ENCODE measurements around the gene PDE6C. TPM values are rescaled to one million over a fixed set of nuclear protein-coding genes. Genes with fewer than 3 reads are reported as not detected.
A peak's percentile ranks its signal among the peaks of the same experiment; 100 is the strongest.

The PDE6C gene
- total RNA-seq, 1 donor from 2014 or later = not detected

DNA sequence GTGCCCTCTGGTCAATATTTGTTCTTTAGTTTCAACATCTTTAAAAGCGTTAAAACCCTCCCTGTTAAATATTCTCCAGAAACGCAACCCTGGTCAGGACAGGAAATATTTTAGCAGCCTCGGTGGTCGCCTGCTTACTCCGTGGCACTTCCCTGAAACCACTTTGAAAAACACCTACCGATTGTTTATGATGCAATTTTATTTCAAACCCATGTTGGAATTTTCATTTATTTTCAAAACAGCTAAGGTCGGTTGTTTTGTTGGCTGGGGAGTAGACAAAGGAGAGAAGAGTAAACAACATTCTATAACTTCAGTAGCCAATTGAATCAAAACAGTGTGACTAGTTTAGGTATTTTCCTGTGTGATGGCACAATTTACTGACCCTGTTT is 10.6 kb upstream of the PDE6C start:
- Histone ChIP-seq H3K4me3 (ENCODE audit: insufficient read depth, low read depth, low read length) (no peak overlapping the region), H3K4me2 (ENCODE audit: low read length) (peak overlapping the region; percentile 77), H3K27ac (ENCODE audit: low read depth, low read length) (no peak overlapping the region), H3K4me1 (ENCODE audit: insufficient read depth, low read length) (peaks cover 5% of the 10 kb centered on the region), H3K27me3 (ENCODE audit: insufficient read depth, low read length) (peaks cover 40% of the 10 kb centered on the region), H3K9ac (ENCODE audit: low read length) (no peak overlapping the region), H3K9me3 (ENCODE audit: insufficient read depth, low read depth, low read length) (no peaks in the 10 kb centered on the region), H3K36me3 (ENCODE audit: insufficient read depth, low read length) (no peaks in the 10 kb centered on the region), H2AFZ (ENCODE audit: low read depth, low read length) (no peak overlapping the region), H3K79me2 (ENCODE audit: insufficient read depth, low read length) (no peaks in the 10 kb centered on the region), H4K20me1 (ENCODE audit: insufficient read depth, low read length) (no peaks in the 10 kb centered on the region)
- DNase-seq (ENCODE audit: low read depth) (no peak), FAIRE-seq (peak; percentile 17)
- Mint-ChIP-seq H3K27ac (ENCODE audit: unreplicated experiment) (no peak overlapping the region), H3K27me3 (ENCODE audit: low read depth, unreplicated experiment) (peaks cover 63% of the 10 kb centered on the region), H3K9me3 (ENCODE audit: unreplicated experiment) (peaks cover 4% of the 10 kb centered on the region), H3K4me3 (ENCODE audit: unreplicated experiment) (peak overlapping the region; percentile 40), H3K4me1 (ENCODE audit: low read depth, unreplicated experiment) (no peaks in the 10 kb centered on the region), H3K36me3 (ENCODE audit: low read depth, unreplicated experiment) (no peaks in the 10 kb centered on the region)
- TF ChIP-seq EZH2 (IDR thresholded peaks at IDR 0.05; ENCODE audit: insufficient read depth, low read length) = no peak

- Histone ChIP-seq H3K4me2 (ENCODE audit: low read length) (no peak overlapping the region), H3K27ac (ENCODE audit: low read depth, low read length) (no peak overlapping the region), H3K4me1 (ENCODE audit: insufficient read depth, low read length) (peaks cover 5% of the 10 kb centered on the region), H3K79me2 (ENCODE audit: insufficient read depth, low read length) (no peaks in the 10 kb centered on the region), H3K9ac (ENCODE audit: low read length) (no peak overlapping the region), H2AFZ (ENCODE audit: low read depth, low read length) (no peak overlapping the region), H3K9me3 (ENCODE audit: insufficient read depth, low read depth, low read length) (no peaks in the 10 kb centered on the region), H3K4me3 (ENCODE audit: insufficient read depth, low read depth, low read length) (no peak overlapping the region), H4K20me1 (ENCODE audit: insufficient read depth, low read length) (no peaks in the 10 kb centered on the region), H3K27me3 (ENCODE audit: insufficient read depth, low read length) (peaks cover 43% of the 10 kb centered on the region), H3K36me3 (ENCODE audit: insufficient read depth, low read length) (no peaks in the 10 kb centered on the region)
- TF ChIP-seq EZH2 (IDR thresholded peaks at IDR 0.05; ENCODE audit: insufficient read depth, low read length) = no peak
- TF ChIP-seq, protein P1, sequence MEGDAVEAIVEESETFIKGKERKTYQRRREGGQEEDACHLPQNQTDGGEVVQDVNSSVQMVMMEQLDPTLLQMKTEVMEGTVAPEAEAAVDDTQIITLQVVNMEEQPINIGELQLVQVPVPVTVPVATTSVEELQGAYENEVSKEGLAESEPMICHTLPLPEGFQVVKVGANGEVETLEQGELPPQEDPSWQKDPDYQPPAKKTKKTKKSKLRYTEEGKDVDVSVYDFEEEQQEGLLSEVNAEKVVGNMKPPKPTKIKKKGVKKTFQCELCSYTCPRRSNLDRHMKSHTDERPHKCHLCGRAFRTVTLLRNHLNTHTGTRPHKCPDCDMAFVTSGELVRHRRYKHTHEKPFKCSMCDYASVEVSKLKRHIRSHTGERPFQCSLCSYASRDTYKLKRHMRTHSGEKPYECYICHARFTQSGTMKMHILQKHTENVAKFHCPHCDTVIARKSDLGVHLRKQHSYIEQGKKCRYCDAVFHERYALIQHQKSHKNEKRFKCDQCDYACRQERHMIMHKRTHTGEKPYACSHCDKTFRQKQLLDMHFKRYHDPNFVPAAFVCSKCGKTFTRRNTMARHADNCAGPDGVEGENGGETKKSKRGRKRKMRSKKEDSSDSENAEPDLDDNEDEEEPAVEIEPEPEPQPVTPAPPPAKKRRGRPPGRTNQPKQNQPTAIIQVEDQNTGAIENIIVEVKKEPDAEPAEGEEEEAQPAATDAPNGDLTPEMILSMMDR (IDR thresholded peaks at IDR 0.05; ENCODE audit: insufficient read depth, low read depth, low read length) = no peak
- Mint-ChIP-seq H3K27me3 (ENCODE audit: low read depth, unreplicated experiment) (peaks cover 61% of the 10 kb centered on the region), H3K27ac (ENCODE audit: unreplicated experiment) (no peak overlapping the region), H3K4me3 (ENCODE audit: unreplicated experiment) (no peak overlapping the region), H3K9me3 (ENCODE audit: unreplicated experiment) (peaks cover 4% of the 10 kb centered on the region), H3K4me1 (ENCODE audit: low read depth, unreplicated experiment) (no peaks in the 10 kb centered on the region), H3K36me3 (ENCODE audit: low read depth, unreplicated experiment) (no peaks in the 10 kb centered on the region)
- FAIRE-seq = no peak
- no peak for DNase-seq (ENCODE audit: low read depth)
These were observed 9.3 kb upstream of the PDE6C start for GRCh38 chr10:93603023-93603422.

GRCh38 chr10:93604146-93604545 is 8.2 kb upstream of the PDE6C start:
- DNase-seq (ENCODE audit: low read depth) (no peak), FAIRE-seq (no peak)
- Histone ChIP-seq H3K27ac (ENCODE audit: low read depth, low read length) (no peak overlapping the region), H3K79me2 (ENCODE audit: insufficient read depth, low read length) (no peaks in the 10 kb centered on the region), H3K9me3 (ENCODE audit: insufficient read depth, low read depth, low read length) (no peaks in the 10 kb centered on the region), H3K4me2 (ENCODE audit: low read length) (no peak overlapping the region), H3K27me3 (ENCODE audit: insufficient read depth, low read length) (peaks cover 43% of the 10 kb centered on the region), H3K9ac (ENCODE audit: low read length) (no peak overlapping the region), H2AFZ (ENCODE audit: low read depth, low read length) (no peak overlapping the region), H3K4me1 (ENCODE audit: insufficient read depth, low read length) (peaks cover 5% of the 10 kb centered on the region), H4K20me1 (ENCODE audit: insufficient read depth, low read length) (no peaks in the 10 kb centered on the region), H3K4me3 (ENCODE audit: insufficient read depth, low read depth, low read length) (no peak overlapping the region), H3K36me3 (ENCODE audit: insufficient read depth, low read length) (no peaks in the 10 kb centered on the region)
- Mint-ChIP-seq H3K4me3 (ENCODE audit: unreplicated experiment) (no peak overlapping the region), H3K4me1 (ENCODE audit: low read depth, unreplicated experiment) (no peaks in the 10 kb centered on the region), H3K36me3 (ENCODE audit: low read depth, unreplicated experiment) (no peaks in the 10 kb centered on the region), H3K27ac (ENCODE audit: unreplicated experiment) (no peak overlapping the region), H3K27me3 (ENCODE audit: low read depth, unreplicated experiment) (peaks cover 56% of the 10 kb centered on the region), H3K9me3 (ENCODE audit: unreplicated experiment) (peaks cover 4% of the 10 kb centered on the region)
- TF ChIP-seq, protein P1 (IDR thresholded peaks at IDR 0.05; ENCODE audit: insufficient read depth, low read depth, low read length) = no peak
- no peak for TF ChIP-seq EZH2 (IDR thresholded peaks at IDR 0.05; ENCODE audit: insufficient read depth, low read length)
